Fibroblast of lung (primary cell): ENCODE measurements around the gene SHROOM3. TPM values are rescaled to one million over a fixed set of nuclear protein-coding genes. Genes with fewer than 3 reads are reported as not detected.
A peak's percentile ranks its signal among the peaks of the same experiment; 100 is the strongest.

ENCODE experiments used
- DNase-seq, 2 donors: peaks; one replicate each; pipeline versions ENCODE4 v3.0.0 to v3.0.0-alpha.2; 2010; ENCODE audit warnings: low read depth in 2 of 2
- H2AFZ ChIP-seq: 2 replicates; pipeline ENCODE4 v1.5.1; 2012; ENCODE audit warnings: low read length, control low read depth, inconsistent platforms
- H3K27ac ChIP-seq: 2 replicates; pipeline ENCODE4 v1.5.1; 2011; ENCODE audit warnings: low read length, control low read depth; ENCODE audit not compliant: insufficient read depth
- H3K27me3 ChIP-seq: 2 replicates; pipeline ENCODE4 v1.5.1; 2011; ENCODE audit warnings: mild to moderate bottlenecking, low read length; ENCODE audit not compliant: control insufficient read depth, insufficient read depth
- H3K36me3 ChIP-seq: 2 replicates; pipeline ENCODE4 v1.5.1; 2011; ENCODE audit warnings: low read length; ENCODE audit not compliant: control insufficient read depth, insufficient read depth
- H3K4me1 ChIP-seq: 2 replicates; pipeline ENCODE4 v1.5.1; 2011; ENCODE audit warnings: low read length; ENCODE audit not compliant: control insufficient read depth, insufficient read depth; ENCODE audit errors: extremely low read depth
- H3K4me2 ChIP-seq: 2 replicates; pipeline ENCODE4 v1.5.1; 2011; ENCODE audit warnings: low read length, control low read depth; ENCODE audit not compliant: insufficient read depth; ENCODE audit errors: extremely low read depth
- H3K4me3 ChIP-seq, 4 experiments: fragments of 200-600 bp in 1 of 4; sonication (generic) in 1 of 4; replicated peaks in 1 of 4; 2 replicates each; pipeline ENCODE4 v1.5.1; 2011 to 2016; ENCODE audit warnings: low read length in 4 of 4, low read depth in 3 of 4, mild to moderate bottlenecking in 3 of 4, control low read depth in 2 of 4, inconsistent platforms in 1 of 4, mixed read lengths in 1 of 4; ENCODE audit not compliant: insufficient read depth in 1 of 4; ENCODE audit errors: control extremely low read depth in 1 of 4
- H3K79me2 ChIP-seq: 2 replicates; pipeline ENCODE4 v1.5.1; 2012; ENCODE audit warnings: mild to moderate bottlenecking, low read length, inconsistent platforms; ENCODE audit not compliant: control insufficient read depth, insufficient read depth
- H3K9ac ChIP-seq: 2 replicates; pipeline ENCODE4 v1.5.1; 2011; ENCODE audit warnings: mild to moderate bottlenecking, low read length, control low read depth; ENCODE audit not compliant: insufficient read depth
- H3K9me3 ChIP-seq: 2 replicates; pipeline ENCODE4 v1.5.1; 2012; ENCODE audit warnings: low read depth, low read length; ENCODE audit not compliant: control insufficient read depth, insufficient read depth
- H4K20me1 ChIP-seq: 2 replicates; pipeline ENCODE4 v1.5.1; 2011; ENCODE audit warnings: low read length; ENCODE audit not compliant: control insufficient read depth, insufficient read depth; ENCODE audit errors: extremely low read depth
- CTCF ChIP-seq, 2 donors: IDR thresholded peaks in 1 of 2; conservative IDR thresholded peaks in 1 of 2; 1 replicate in 1 of 2; 2 replicates in 1 of 2; pipeline ENCODE4 v1.5.1; 2011 to 2012; ENCODE audit warnings: low read length in 2 of 2, control low read depth in 1 of 2, inconsistent platforms in 1 of 2, low read depth in 1 of 2, mild to moderate bottlenecking in 1 of 2
- EZH2 ChIP-seq: IDR thresholded peaks from 2 replicates; pipeline ENCODE4 v1.5.1; 2012; ENCODE audit warnings: low read length, control low read depth, mild to moderate bottlenecking; ENCODE audit errors: missing control alignments
- polyA plus RNA-seq, 2 donors: library from polyadenylated mRNA; depleted of rRNA in 1 of 2; stranded (reverse) in 1 of 2; unstranded in 1 of 2; fragments of >200 nt; gene quantifications; 2 replicates each; pipeline ENCODE4 v1.2.1, GENCODE V29; 2011 to 2012; ENCODE audit warnings: missing spikeins in 1 of 2
- total RNA-seq: library from RNA; depleted of rRNA; stranded (reverse); fragments of >200 nt; gene quantifications from 2 replicates; pipeline ENCODE4 v1.2.1, GENCODE V29; 2014

Gene SHROOM3
- total and polyA plus RNA-seq, 2 donors (not counting 1 experiment from before 2014, with no cell fraction given), result 9.9 to 23.9 TPM

- peak overlapping the region; percentile 38 for H3K4me2 ChIP-seq
- no peaks in the 10 kb centered on the region for H3K36me3 ChIP-seq
- H3K79me2 ChIP-seq, result no peaks in the 10 kb centered on the region
- H3K27ac ChIP-seq, result peak overlapping the region; percentile 41
- TF ChIP-seq EZH2 (no peak), CTCF (conservative IDR thresholded peaks at IDR 0.05 in 1 of 2, IDR thresholded peaks at IDR 0.05 in 1 of 2; ENCODE audit: low read depth in 1 of 2, low read length in 2 of 2) (no peak)
- DNase-seq, result peak; percentile 20 to 35
- no peaks in the 10 kb centered on the region for H3K27me3 ChIP-seq
- H3K9ac ChIP-seq, result no peak overlapping the region
- H3K9me3 ChIP-seq, result no peaks in the 10 kb centered on the region
- H3K4me3 ChIP-seq, result peak overlapping the region in 1 of 4 experiments; percentile 32
- no peaks in the 10 kb centered on the region for H4K20me1 ChIP-seq
- peaks cover 16% of the 10 kb centered on the region for H3K4me1 ChIP-seq
- peak overlapping the region; percentile 51 for H2AFZ ChIP-seq
Observed at GRCh38 chr4:76801621-76802235, 366.7 kb downstream of the SHROOM3 start.

GRCh38 chr4:76802236-76803021 is 367.4 kb downstream of the SHROOM3 start:
- DNase-seq, result peak; percentile 50 to 84
- peak overlapping the region in 1 of 4 experiments; percentile 32 for H3K4me3 ChIP-seq

More at GRCh38 chr4:76802236-76803021, 367.4 kb downstream of the SHROOM3 start:
- H3K27me3 ChIP-seq, result no peaks in the 10 kb centered on the region
- H3K27ac ChIP-seq, result peak overlapping the region; percentile 41
- peak overlapping the region; percentile 51 for H2AFZ ChIP-seq
- no peaks in the 10 kb centered on the region for H3K79me2 ChIP-seq
- no peaks in the 10 kb centered on the region for H3K36me3 ChIP-seq
- no peaks in the 10 kb centered on the region for H4K20me1 ChIP-seq
- TF ChIP-seq CTCF (conservative IDR thresholded peaks at IDR 0.05 in 1 of 2, IDR thresholded peaks at IDR 0.05 in 1 of 2; ENCODE audit: low read depth in 1 of 2, low read length in 2 of 2) (peak in 1 of 2 donors; percentile 19), EZH2 (no peak)
- H3K4me2 ChIP-seq, result peak overlapping the region; percentile 38
- peaks cover 16% of the 10 kb centered on the region for H3K4me1 ChIP-seq
- H3K9ac ChIP-seq, result no peak overlapping the region
- no peaks in the 10 kb centered on the region for H3K9me3 ChIP-seq
